Gastroesophageal sphincter (tissue), 4 donors: ENCODE results near the gene SPINDOC. TPM values are rescaled to one million over a fixed set of nuclear protein-coding genes. Genes with fewer than 3 reads are reported as not detected.
"Not testable (repeated sequence)": the region's sequence is repeated elsewhere in the genome, so short reads cannot be mapped to it uniquely, and the experiment has no call there.

Experiments
- ATAC-seq: fragments of 150-250 bp; one replicate; pipeline ENCODE4 v1.9.1; 2016; ENCODE audit warnings: mild to moderate bottlenecking, moderate library complexity
- H3K27ac ChIP-seq, 4 donors: fragments of 200-600 bp; sonication (generic) in 3 of 4; 1 replicate in 3 of 4; 2 replicates in 1 of 4; pipeline ENCODE4 v1.5.1; 2016 to 2019
- H3K27me3 ChIP-seq: fragments of 200-600 bp; sonication (generic); one replicate; pipeline ENCODE4 v1.5.1; 2019
- H3K36me3 ChIP-seq, 2 donors: fragments of 200-600 bp; sonication (generic); one replicate each; pipeline ENCODE4 v1.5.1; 2019; ENCODE audit warnings: control low read depth in 1 of 2
- H3K4me1 ChIP-seq, 3 donors: fragments of 200-600 bp; sonication (generic); 1 replicate in 2 of 3; 2 replicates in 1 of 3; pipeline ENCODE4 v1.5.1; 2016 to 2019; ENCODE audit warnings: control low read depth in 2 of 3
- H3K4me3 ChIP-seq, 2 donors: fragments of 200-600 bp; sonication (generic); one replicate each; pipeline ENCODE4 v1.5.1; 2019; ENCODE audit warnings: mild to moderate bottlenecking in 1 of 2, moderate library complexity in 1 of 2
- H3K9me3 ChIP-seq, 3 donors: fragments of 200-600 bp; sonication (generic); one replicate each; pipeline ENCODE4 v1.5.1; 2017 to 2019; ENCODE audit warnings: control low read depth in 2 of 3
- CTCF ChIP-seq, 4 experiments: fragments of 200-600 bp in 2 of 4; fragments of 450-650 bp in 2 of 4; sonication (generic) in 1 of 4; IDR thresholded peaks; one replicate each; pipeline ENCODE4 v1.5.1; 2017 to 2019; ENCODE audit warnings: antibody characterized with exemption in 4 of 4, mild to moderate bottlenecking in 2 of 4, moderate library complexity in 2 of 4
- EP300 ChIP-seq: sonication (generic); formaldehyde crosslinking; IDR thresholded peaks from one replicate; pipeline ENCODE4 v1.6.1; 2017; ENCODE audit warnings: antibody characterized with exemption, mild to moderate bottlenecking
- POLR2A ChIP-seq, 2 donors: fragments of 450-650 bp; IDR thresholded peaks; one replicate each; pipeline ENCODE4 v1.6.1; 2017; ENCODE audit warnings: antibody characterized with exemption in 2 of 2, mild to moderate bottlenecking in 2 of 2, moderate library complexity in 1 of 2
- POLR2AphosphoS5 ChIP-seq: sonication (generic); formaldehyde crosslinking; IDR thresholded peaks from one replicate; pipeline ENCODE4 v1.6.1; 2017; ENCODE audit warnings: antibody characterized with exemption
- WGBS, 2 donors: methylation state at CpG; one replicate each; pipeline ENCODE4 v1.1.5; 2018; ENCODE audit warnings: low coverage in 1 of 2; 5-methylcytosine and 5-hydroxymethylcytosine counted together
- total RNA-seq, 4 donors: library from RNA; depleted of rRNA; stranded (reverse); fragments of >200 nt; gene quantifications; one replicate each; pipeline ENCODE4 v1.1.0, GENCODE V29; 2016

SPINDOC gene
- total RNA-seq, 4 donors from 2014 or later: 14.3 to 18.6 (median 15.5) TPM

- no peak for ATAC-seq
- no peak for TF ChIP-seq POLR2A (IDR thresholded peaks at IDR 0.05)
- no peak for TF ChIP-seq EP300
- TF ChIP-seq POLR2AphosphoS5: no peak
- TF ChIP-seq CTCF (IDR thresholded peaks at IDR 0.05): no peak
- Histone ChIP-seq H3K4me3 (no peak overlapping the region), H3K9me3 (no peaks in the 10 kb centered on the region), H3K27me3 (no peaks in the 10 kb centered on the region), H3K4me1 (peaks cover 0 to 41% (median 8%) of the 10 kb centered on the region in 3 donors), H3K27ac (no peak overlapping the region), H3K36me3 (no peaks in the 10 kb centered on the region)
- WGBS, 2 donors: 79 to 94% methylated on average over 3 of the region's 3 CpGs
Observed at GRCh38 chr11:63853476-63853875, 40.2 kb downstream of the SPINDOC start.

GRCh38 chr11:63854696-63855095 lies 41.4 kb downstream of the SPINDOC start:
- Histone ChIP-seq H3K4me3 (no peak overlapping the region), H3K9me3 (no peaks in the 10 kb centered on the region), H3K36me3 (peaks cover 0 to 5% of the 10 kb centered on the region in 2 donors), H3K27me3 (no peaks in the 10 kb centered on the region), H3K4me1 (peaks cover 0 to 54% (median 8%) of the 10 kb centered on the region in 3 donors), H3K27ac (no peak overlapping the region)
- no peak for ATAC-seq
- WGBS, 2 donors: 44% methylated on average over 3 of the region's 4 CpGs; no CpG with 5 or more reads in 1 of the 2 donors
- TF ChIP-seq CTCF (IDR thresholded peaks at IDR 0.05) (no peak), POLR2AphosphoS5 (no peak), EP300 (no peak), POLR2A (IDR thresholded peaks at IDR 0.05) (no peak)

GRCh38 chr11:63855975-63856374 lies 42.7 kb downstream of the SPINDOC start:
- 85 to 86% methylated on average over 2 of the region's 2 CpGs for WGBS, 2 donors

GRCh38 chr11:63858628-63859550 lies 45.6 kb downstream of the SPINDOC start:
- TF ChIP-seq POLR2AphosphoS5: no peak
- TF ChIP-seq EP300: no peak
- no peak for TF ChIP-seq CTCF (IDR thresholded peaks at IDR 0.05)
- TF ChIP-seq POLR2A (IDR thresholded peaks at IDR 0.05): no peak
- Histone ChIP-seq H3K9me3 (no peaks in the 10 kb centered on the region), H3K27me3 (no peaks in the 10 kb centered on the region), H3K4me1 (peaks cover 0 to 20% (median 4%) of the 10 kb centered on the region in 3 donors), H3K4me3 (no peak overlapping the region), H3K36me3 (peaks cover 0 to 26% of the 10 kb centered on the region in 2 donors), H3K27ac (peak overlapping the region in 2 of 4 donors; percentile 6 to 40)
- WGBS, 2 donors: 76 to 79% methylated on average over 3 to 9 of the region's 11 CpGs
- peak; percentile 82 for ATAC-seq

More at GRCh38 chr11:63855975-63856374, 42.7 kb downstream of the SPINDOC start:
- Histone ChIP-seq H3K27ac (no peak overlapping the region), H3K36me3 (peaks cover 0 to 7% of the 10 kb centered on the region in 2 donors), H3K4me1 (peaks cover 0 to 47% (median 8%) of the 10 kb centered on the region in 3 donors), H3K4me3 (no peak overlapping the region), H3K9me3 (no peaks in the 10 kb centered on the region), H3K27me3 (no peaks in the 10 kb centered on the region)
- no peak for TF ChIP-seq POLR2AphosphoS5
- TF ChIP-seq POLR2A (IDR thresholded peaks at IDR 0.05): no peak
- ATAC-seq: no peak

GRCh38 chr11:63862923-63863322 lies 49.7 kb downstream of the SPINDOC start:
- Histone ChIP-seq H3K27ac (no peak overlapping the region), H3K4me3 (no peak overlapping the region), H3K27me3 (no peaks in the 10 kb centered on the region), H3K9me3 (no peaks in the 10 kb centered on the region), H3K4me1 (peaks cover 0 to 52% (median 12%) of the 10 kb centered on the region in 3 donors), H3K36me3 (peaks cover 0 to 26% of the 10 kb centered on the region in 2 donors)
- TF ChIP-seq POLR2AphosphoS5 (no peak), CTCF (IDR thresholded peaks at IDR 0.05) (no peak), POLR2A (IDR thresholded peaks at IDR 0.05) (no peak)
- WGBS, 2 donors: 50 to 60% methylated on average over 3 of the region's 4 CpGs
- no peak for ATAC-seq

- not testable (repeated sequence) for H3K9me3 ChIP-seq, H3K27ac ChIP-seq, H3K4me3 ChIP-seq, H3K27me3 ChIP-seq, ATAC-seq
- 97% methylated on average over 3 of the region's 6 CpGs; no CpG with 5 or more reads in 1 of the 2 donors for WGBS, 2 donors
- H3K36me3 ChIP-seq: peaks cover 0 to 26% of the 10 kb centered on the region in 2 donors
- peaks cover 0 to 52% (median 13%) of the 10 kb centered on the region in 3 donors for H3K4me1 ChIP-seq
Observed at GRCh38 chr11:63863620-63864019, 50.4 kb downstream of the SPINDOC start.
